Medulla oblongata (tissue), 1 donor: ENCODE measurements around the gene MMRN1.
A peak's percentile ranks its signal among the peaks of the same experiment; 100 is the strongest.

Experiments
- DNase-seq: peaks from one replicate; pipeline ENCODE4 v3.0.0-alpha.2; 2015; ENCODE audit errors: extremely low spot score

MMRN1 gene

GRCh38 chr4:89913623-89914022 is 19.0 kb downstream of the MMRN1 start:
- DNase-seq = no peak

DNA sequence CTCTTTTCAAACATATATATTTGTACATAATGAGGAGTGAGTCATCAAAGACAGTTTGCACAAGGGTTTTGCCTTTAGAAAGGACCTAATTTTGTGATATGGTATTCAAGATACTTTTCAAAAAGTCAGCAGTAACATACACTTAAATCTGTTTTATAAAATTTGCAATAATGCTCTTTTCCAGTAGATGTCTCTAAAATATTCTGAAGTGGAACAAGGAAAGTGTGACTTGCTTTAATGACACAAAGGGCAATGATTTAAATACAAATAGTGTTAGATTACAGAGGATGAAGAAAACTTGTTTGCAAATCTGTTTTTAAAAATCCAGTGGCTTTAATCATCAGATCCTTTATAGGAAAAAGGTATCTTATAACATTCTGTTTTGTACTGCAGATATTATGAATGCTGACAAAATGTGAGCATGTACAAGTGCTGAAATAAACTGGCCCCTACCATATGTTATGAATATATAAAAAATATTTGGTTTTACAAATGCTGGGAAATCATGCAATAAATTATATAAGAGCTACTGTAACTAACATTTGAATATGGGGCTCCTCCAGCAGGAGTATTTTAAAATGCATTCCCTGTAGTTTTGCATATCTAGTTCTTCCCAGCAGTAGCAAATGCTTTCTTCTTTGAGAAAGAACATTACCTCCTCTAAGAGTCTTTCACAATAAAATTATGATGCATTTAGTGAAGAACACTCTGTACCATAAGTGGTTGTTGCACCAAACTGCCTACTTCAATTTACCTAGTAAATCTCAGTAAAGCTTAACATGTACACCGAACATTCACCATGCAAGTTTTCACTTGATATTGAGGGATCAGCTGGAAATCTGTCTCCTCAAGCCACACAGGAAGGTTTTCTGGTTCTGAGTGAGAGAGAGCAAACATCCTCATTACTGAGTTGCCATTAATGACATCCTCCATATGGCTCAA is 20.2 kb downstream of the MMRN1 start:
- DNase-seq = no peak

DNA sequence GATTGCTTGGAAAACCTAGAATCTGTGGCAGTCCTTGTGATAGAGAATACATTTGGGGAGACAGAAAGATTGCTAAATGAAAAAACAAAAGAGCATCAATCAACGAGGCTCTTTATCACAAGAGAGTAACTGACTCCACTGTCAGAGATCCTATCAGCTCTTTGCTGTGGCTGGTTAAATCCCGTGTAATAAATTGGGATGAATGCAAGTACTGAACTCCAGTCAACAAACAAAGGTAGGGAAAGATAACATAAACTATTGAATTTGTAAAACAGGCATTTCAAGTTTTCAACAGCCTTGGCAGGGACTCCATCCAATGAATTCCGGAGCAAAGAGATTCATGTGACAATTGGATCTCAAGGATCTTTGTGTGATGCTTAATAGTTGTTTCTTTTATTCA is 21.3 kb downstream of the MMRN1 start:
- no peak for DNase-seq

DNA sequence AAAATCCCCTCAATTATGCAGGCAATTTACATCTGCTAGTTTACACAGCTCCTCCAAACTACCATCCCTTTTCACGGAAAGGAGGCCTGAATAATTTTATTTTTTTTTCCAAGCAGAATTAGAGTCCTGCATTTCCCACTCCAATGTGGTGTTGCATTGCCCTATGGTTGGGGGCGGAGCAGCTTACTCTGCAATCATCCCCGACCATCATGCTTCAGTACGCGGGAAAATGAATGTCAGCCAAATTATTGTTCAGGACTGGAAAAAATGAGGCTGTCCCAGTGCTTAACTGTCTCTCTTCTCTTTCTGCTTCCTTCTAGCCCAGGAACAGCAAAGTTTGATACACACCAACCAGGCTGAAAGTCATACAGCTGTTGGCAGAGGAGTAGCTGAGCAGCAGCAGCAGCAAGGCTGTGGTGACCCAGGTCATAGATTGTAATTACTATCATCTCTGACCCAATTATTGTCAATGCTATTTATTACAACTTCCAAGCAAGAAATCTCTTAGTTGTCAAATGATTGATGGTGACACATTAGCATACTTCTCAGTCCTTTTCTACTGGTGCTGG is 28.3 kb downstream of the MMRN1 start:
- DNase-seq = no peak

DNA sequence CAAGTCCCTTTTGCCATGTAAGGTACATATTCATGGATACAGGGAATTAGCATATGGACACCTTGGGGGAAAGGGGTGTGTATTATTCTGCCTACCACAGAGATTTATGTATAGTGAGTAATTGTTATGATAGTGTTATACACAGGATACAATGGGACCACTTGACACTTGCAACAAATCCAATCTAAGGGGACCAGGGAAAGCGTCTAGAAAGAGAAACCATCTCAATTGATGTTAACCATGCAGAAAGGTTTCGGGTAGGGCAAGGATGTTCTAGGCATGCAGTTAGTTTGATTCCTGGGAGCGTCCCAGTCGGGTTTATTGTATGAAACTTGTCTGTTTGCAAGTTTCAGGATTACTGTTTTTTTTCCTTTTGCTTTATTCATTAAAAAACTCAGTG is 34.2 kb downstream of the MMRN1 start:
- DNase-seq = no peak

DNA sequence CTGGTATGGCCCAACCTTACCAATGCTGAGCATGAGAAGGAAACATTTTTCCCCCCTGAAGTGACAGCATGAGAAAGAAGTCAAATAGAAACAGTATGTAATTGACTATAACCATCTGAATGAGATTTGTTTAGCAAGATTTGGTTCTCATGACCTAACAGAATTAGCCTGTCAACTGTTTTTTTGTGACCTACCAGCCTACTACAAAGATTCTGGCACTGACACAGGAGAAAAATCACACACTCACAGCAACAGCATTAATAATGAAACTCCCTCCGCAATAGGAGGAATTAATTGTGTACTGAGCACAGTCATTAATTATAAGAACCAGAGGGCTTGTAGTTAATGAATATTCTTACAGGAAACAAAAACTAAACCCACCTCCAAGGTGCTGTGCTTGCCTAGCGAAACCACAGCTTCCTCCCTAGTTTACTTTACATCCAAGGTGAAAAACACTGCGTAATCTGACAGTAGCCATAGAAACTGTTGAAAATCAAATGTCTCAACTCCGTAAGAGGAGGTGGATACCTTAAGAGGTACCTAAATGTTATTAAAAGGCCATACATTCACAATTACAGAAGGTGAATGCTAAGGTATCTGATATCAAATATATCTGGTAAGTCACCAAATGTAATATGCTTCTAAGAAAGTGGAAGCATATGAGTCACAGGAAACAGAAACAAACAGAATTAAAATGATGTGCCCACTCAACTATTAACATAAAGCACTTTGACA is 34.9 kb downstream of the MMRN1 start:
- no peak for DNase-seq

DNA sequence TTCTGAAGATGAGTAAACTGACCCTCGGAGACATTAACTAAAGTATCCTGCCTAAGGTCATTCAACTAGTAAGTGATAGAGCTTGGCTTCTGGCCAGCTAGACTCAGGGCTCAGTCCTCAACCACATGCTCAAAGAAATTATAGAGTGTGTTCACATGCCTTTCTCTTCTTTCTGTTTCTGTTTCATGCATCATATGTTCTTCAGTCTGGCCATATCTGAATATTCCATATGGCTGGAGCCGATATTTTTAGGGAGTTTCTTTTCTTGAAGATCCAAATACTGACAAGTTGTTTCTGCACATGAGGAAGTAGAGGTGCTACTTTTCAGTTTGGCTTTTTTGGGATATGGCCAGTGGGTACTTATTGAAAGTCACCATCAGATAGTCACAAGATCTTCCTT is 44.9 kb downstream of the MMRN1 start:
- no peak for DNase-seq

DNA sequence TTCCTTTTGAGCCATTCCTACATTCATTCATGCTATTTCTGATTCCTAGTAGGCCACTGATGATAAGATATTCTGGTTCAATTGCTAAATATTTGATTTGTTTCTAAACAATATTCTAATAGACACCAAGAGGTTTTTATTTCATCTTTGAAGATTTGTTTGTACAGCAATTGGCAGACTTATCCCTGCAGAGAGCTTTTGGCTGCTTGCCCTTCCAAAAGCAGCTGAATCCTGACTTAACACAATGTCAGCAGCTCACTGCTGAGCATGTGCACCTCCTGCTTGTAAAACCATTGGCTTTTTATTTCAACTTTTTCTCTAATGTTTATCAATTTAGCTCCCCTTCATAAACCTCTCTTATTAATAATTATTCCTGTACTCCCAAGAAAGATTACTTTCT is 45.3 kb downstream of the MMRN1 start:
- DNase-seq = peak; percentile 39

DNA sequence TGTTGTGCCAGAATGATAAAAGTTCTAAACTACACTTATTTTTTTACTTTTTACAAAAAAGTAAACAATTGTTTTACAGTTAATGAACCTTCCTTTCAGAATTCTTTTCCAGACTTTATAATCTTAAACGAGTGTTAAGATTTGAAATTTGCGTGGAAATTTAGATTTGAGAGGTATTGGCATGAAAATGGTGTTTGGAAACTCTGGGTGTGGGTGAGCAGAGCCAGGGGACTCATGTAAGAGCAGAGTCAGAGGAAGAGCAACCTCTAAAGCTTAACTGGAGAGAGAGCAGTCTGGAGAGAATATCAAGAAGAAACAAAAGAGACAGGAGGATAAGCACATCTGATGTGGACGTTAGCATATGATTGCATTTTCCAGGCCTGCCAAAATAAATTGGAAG is 48.2 kb downstream of the MMRN1 start:
- DNase-seq = no peak

DNA sequence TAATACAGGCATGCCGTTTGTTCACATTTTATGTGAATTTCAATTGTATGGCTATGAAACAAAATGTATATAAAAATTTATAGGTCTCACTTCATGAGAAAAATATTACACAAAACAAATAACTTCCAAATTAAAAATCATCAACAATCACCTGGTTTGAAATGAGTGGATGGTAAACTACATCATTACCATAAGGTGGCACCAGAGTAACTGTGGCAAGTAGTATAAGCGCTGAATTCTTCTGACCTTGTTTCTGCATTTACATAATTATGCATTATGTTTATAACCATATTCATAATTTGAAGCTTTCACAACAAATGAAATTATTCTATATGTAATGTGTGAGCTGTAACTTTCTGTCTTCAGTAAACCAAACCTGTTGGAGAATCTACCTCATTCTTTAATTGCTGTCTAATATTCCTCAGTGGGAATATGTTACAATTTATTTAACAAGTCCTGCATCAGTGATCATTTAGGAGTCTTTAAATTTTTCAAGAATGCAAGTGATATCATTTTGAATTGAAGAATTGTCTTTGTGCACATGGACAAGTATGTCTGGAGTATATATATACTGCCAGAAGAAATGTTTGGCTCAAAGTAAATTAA is 55.2 kb downstream of the MMRN1 start:
- no peak for DNase-seq

DNA sequence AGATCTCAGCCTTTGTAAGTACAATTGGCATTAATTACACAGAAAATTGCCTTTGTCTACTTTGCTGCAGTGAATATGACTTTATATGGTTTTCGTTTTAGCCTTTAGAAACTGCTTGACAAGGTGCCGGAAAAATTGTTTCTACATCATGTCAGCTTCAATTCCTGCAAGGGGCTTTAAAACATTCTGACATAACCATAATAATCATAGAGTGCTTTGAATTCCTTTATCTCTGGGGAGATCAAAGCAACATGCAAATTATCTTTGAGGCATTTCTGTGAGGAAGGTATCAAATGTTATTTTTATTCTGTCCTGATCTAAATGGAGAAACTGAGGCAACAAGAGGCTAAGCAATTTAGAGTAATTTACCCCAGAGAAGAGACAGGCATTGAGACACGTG is 57.8 kb downstream of the MMRN1 start:
- DNase-seq = no peak

- DNase-seq = no peak
Observed at GRCh38 chr4:89954906-89955695, 60.4 kb downstream of the MMRN1 start.

GRCh38 chr4:89957046-89957926 is 62.6 kb downstream of the MMRN1 start:
- DNase-seq = no peak

DNA sequence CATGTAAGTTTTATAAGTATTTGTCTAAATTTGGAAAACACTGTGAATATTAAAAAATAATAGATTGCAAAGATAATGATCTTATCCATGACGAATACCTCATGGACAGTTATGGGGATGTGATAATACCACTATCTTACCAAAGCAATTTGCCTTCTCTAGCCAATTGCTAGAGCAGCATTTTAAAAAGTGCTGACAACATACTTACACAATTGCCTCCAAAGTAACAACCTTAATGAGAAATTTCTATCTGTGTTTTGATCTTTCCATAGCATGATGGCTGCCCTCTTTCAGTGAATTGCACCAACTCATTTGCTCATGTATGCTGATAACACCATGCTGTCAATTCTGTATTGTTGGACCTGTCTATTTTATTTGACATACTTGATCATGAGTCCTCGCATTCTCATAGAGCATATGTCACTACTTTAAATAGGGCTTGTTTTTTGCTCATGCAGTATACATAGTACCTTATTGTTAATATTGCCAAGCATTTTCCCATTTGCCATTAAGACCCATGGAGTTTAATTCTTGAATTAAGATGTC is 87.2 kb downstream of the MMRN1 start:
- no peak for DNase-seq

GRCh38 chr4:89988268-89988667 is 93.6 kb downstream of the MMRN1 start:
- no peak for DNase-seq

DNA sequence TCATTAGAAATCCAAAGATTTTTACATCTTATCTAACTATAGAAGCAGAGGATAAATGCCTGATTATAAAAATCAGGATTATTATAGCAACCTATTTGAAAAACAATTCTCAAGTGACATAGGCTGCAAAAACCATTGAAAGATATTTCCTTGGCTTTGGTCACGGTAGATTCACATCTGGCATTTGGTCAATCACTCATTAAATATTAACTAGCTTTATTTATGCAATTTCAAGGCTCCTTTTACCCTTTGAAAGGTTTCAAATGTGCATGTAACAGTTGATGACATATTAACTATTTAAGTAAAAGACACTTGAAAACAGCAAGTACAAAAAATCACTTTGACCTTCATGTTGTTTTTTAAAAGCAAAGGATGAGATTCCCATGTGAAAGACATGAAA is 98.1 kb downstream of the MMRN1 start:
- no peak for DNase-seq

DNA sequence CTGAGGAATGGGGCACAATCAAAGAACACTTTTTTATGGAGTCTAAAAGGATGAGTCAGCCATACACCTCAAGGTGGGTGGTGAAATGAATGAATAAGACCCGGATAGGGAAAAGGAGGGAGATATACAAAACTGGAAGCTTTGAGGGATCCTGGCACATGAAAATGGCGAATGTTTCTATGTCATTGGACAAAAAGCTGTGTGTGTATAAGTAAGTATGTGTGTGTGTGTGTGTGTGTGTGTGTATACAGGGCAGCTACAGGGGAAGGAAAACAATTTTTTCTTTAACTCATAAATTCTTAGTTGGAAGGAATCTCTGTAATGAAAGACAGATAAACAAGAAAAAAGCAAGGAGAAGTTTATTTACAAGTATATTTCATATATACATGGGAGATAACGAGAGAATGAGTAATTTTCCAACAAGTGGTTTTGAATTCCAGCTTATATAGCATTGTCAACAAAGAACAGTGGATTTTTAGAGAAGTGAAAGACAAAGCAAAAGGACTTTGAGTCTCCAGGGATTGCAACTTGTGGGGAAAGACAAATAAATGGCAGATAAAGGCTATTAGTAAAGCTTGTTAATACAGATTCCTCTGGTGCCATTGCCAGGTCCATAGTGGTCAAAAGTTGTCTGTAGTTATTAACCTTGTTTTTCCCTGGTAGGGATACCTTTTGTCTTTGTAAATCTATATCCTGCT is 99.7 kb downstream of the MMRN1 start:
- no peak for DNase-seq

DNA sequence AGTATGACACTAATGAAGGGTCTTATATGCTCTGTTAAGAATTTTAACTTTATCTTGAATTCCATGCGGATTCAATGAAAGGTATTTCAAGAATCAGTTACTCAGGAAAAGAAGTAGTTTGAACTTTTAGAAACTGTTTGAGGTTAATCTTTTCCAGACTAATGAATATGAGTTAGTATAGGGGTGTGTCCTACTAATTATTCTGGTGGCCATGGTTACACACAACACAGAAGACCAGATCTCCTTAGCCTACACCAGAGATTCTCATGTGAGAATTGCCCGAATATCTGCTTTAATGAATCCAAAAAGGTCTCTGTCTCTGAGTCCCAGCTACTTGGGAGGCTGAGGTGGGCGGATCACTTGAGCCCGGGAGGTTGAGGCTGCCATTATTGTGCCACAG is 100.4 kb downstream of the MMRN1 start:
- no peak for DNase-seq

DNA sequence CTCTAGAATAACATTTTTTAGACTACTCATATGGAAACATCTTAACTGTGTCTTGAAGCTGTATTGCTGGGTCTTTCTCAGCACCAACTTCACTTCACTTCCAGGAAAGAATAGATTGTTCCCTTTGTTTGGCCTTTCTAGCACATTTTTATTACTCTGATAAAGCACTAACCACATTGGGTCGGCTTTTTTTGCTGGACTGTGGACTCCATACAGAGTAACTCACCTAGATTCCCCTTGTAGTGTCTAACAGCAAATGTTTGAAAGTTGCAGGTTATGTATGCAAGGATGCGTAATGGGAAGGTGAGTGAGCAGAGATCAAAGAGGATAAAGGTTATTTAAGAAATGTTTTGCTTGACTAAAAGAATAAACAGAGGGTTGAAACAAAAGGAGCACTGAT is 101.2 kb downstream of the MMRN1 start:
- DNase-seq = no peak
